ENCODE results near the gene GSG1L. TPM values are rescaled to one million over a fixed set of nuclear protein-coding genes. Genes with fewer than 3 reads are reported as not detected.

Gene GSG1L
- total RNA-seq, 1 donor from 2014 or later, result 1.6 TPM

DNA sequence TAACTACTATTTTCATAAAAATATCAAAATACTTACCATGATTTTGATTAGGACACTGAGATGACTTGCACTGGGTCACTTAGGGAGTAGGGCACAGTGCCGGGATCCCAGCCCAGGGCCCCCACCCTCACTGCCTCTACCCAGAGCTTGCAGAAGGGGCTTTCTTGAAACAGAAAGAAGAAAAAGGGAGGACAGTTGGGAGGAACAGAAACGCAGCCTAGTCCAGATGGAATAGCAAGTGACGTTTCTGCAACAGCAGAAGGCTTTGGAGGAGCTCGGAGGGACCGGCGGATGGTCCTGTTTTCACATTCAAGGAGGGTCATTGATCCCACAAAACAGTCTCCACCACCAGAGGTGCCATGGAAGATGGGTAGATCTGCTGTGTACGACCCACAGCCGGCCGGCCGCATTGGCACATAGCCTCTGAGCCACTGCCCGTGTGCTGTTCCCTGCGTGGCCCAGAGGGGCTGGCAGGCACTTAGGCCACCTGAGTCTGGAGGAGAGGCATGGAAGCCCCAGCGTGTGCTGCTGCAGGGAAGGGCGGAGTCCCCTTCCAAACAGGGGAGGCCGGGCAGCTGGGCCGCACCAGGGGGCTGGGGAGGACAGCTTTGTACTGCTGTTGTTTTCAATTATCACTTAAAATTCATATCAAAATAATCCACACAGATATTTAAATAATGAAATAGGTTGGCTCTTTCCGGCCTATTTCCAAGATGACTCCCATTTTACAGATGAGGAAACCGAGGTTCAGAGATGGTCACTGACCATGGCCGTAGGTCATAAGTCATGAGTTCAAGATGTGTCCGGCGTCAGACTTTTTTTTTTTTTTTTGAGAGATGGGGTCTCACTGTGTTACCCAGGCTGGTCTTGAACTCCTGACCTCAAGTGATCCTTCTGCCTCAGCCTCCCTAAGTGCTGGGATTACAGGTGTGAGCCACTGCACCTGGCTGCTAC is 22.9 kb upstream of the GSG1L start:
- no peak for TF ChIP-seq CTCF (IDR thresholded peaks at IDR 0.05)
- Histone ChIP-seq H3K36me3 (no peaks in the 10 kb centered on the region), H3K27me3 (no peaks in the 10 kb centered on the region), H3K9me3 (no peaks in the 10 kb centered on the region), H3K4me3 (no peak overlapping the region), H3K4me1 (no peaks in the 10 kb centered on the region), H3K27ac (no peak overlapping the region)
- no peak for DNase-seq
- intact Hi-C loops (cut with DNase I), result no loop called here
- no peak for ATAC-seq

DNA sequence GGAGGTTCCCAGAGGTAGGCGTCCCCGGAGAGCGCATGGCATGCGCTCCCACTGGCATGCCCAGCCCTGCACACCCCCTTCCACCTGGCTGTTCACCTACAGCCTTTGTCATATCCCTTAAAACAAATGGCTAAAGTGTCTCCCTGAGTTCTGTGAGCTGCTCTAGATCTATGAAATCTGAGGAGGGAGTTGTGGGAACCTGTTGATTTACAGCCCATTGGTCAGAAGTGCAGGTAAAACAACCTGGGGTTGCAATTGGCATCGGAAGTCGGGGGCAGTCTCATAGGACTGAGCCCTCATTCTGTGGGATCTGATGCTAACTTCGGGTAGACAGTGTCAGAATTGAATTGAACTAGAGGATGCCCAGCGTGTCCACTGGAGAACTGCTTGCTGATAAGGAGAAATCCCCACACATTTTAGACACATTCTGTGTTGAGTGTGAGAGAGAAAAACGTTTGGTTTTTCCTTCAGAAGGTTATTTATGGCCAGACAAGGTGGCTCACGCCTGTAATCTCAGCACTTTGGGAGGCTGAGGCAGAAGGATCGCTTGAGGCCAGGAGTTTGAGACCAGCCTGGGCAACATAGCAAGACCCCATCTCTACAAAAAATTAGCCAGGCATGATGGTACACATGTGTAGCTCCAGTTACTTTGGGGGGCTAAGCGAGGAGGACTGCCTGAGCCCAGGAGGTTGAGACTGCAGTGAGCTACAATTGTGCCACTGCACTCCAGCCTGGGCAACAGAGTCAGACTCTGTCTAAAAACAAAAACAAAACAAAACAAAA is 22.1 kb upstream of the GSG1L start:
- ATAC-seq (no peak), DNase-seq (no peak)
- intact Hi-C loops (cut with DNase I), result no loop called here
- Histone ChIP-seq H3K27me3 (no peaks in the 10 kb centered on the region), H3K4me3 (no peak overlapping the region), H3K4me1 (no peaks in the 10 kb centered on the region), H3K36me3 (no peaks in the 10 kb centered on the region), H3K27ac (no peak overlapping the region), H3K9me3 (no peaks in the 10 kb centered on the region)
- TF ChIP-seq CTCF (IDR thresholded peaks at IDR 0.05), result no peak

DNA sequence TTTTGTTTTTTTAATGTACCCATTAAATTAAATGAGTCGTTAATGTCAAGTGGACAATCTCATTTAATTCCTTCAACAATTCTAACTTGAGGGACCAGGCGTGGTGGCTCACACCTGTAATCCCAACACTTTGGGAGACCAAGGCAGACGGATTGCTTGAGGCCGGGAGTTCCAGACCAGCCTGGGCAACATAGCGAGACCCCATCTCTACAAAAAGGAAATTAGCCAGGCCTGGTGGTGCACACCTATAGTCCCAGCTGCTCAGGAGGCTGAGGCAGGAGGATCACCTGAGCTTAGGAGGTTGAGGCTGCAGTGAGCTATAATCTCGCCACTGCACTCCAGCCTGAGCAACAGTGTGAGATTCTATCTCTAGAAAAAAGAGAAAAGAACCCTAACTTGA is 20.7 kb upstream of the GSG1L start:
- TF ChIP-seq CTCF (IDR thresholded peaks at IDR 0.05), result no peak
- H3K9me3 ChIP-seq, result no peaks in the 10 kb centered on the region
- ATAC-seq, result no peak
- H3K36me3 ChIP-seq, result no peaks in the 10 kb centered on the region
- no peaks in the 10 kb centered on the region for H3K4me1 ChIP-seq
- intact Hi-C loops (cut with DNase I), result no loop called here
- DNase-seq, result no peak
- H3K4me3 ChIP-seq, result no peak overlapping the region
- no peak overlapping the region for H3K27ac ChIP-seq
- no peaks in the 10 kb centered on the region for H3K27me3 ChIP-seq

DNA sequence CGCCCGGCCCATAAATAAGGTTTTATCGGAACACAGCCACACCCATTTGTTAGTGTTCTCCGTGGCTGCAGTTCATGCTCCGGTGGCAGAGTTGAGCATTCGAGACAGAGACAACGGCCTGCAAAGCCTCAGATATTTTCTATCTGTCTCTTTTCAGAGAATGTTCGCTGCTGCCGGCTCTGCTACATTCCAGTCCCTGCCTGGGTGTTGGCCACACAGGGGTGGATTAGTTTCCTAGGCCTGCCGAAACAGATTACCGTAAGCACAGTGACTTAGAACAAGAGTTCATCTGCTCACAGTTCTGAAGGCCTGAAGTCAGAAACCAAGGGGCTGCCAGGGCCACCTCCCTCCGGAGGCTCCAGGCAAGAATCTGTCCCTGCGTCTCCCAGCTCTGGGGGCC is 19.1 kb upstream of the GSG1L start:
- DNase-seq, result no peak
- Histone ChIP-seq H3K4me1 (no peaks in the 10 kb centered on the region), H3K36me3 (no peaks in the 10 kb centered on the region), H3K27ac (no peak overlapping the region), H3K27me3 (no peaks in the 10 kb centered on the region), H3K4me3 (no peak overlapping the region), H3K9me3 (no peaks in the 10 kb centered on the region)
- TF ChIP-seq CTCF (IDR thresholded peaks at IDR 0.05), result no peak
- intact Hi-C loops (cut with DNase I), result no loop called here
- no peak for ATAC-seq

DNA sequence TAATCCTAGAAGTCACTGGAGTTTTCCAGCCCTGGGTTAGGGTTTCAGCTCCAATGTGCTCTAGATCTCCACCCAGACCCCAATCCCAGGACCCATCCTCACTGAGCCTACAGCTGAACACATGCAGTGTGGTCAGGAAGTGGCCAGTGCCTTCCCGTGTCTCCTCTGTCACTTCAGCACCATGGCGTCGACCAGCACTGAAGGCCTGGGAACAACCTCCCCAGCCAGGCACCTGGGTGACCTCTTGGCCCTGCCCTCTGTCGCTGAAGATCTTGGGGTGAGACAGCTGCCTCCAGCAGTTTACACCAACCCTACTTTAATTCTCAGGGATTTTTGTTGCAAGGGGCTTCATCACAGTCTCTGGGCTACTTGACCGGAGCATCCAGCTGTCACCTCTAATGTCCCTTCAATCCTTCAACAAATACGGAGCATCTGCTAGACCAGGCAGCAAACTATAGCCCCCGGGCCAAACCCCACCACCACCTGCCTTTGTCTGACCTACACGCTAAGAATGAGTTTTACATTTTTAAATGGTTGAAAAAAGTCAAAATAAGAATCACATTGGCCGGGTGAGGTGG is 18.0 kb upstream of the GSG1L start:
- H3K27ac ChIP-seq, result no peak overlapping the region
- ATAC-seq, result no peak
- intact Hi-C loops (cut with DNase I), result no loop called here
- H3K4me3 ChIP-seq, result no peak overlapping the region
- no peak for TF ChIP-seq CTCF (IDR thresholded peaks at IDR 0.05)
- no peaks in the 10 kb centered on the region for H3K36me3 ChIP-seq
- no peaks in the 10 kb centered on the region for H3K9me3 ChIP-seq
- no peak for DNase-seq
- H3K4me1 ChIP-seq, result no peaks in the 10 kb centered on the region
- no peaks in the 10 kb centered on the region for H3K27me3 ChIP-seq

Measured in upper lobe of right lung (tissue), 1 donor.